H1 (cell line): ENCODE data around the gene SLIT2. TPM values are rescaled to one million over a fixed set of nuclear protein-coding genes. Genes with fewer than 3 reads are reported as not detected.

Experiments used
- ATF2 ChIP-seq: IDR thresholded peaks from 2 replicates; pipeline ENCODE4 v1.6.1; 2012; ENCODE audit warnings: low read length, inconsistent platforms
- ATF3 ChIP-seq: IDR thresholded peaks from 2 replicates; pipeline ENCODE4 v1.6.1; 2011; ENCODE audit warnings: low read depth, mild to moderate bottlenecking, low read length; ENCODE audit not compliant: insufficient read depth
- BACH1 ChIP-seq: IDR thresholded peaks from 2 replicates; pipeline ENCODE4 v1.6.1; 2012; ENCODE audit warnings: low read length, improper control_type of control experiment
- CHD1 ChIP-seq: IDR thresholded peaks from 2 replicates; pipeline ENCODE4 v1.6.1; 2012; ENCODE audit warnings: low read depth, low read length, improper control_type of control experiment
- CHD2 ChIP-seq: IDR thresholded peaks from 2 replicates; pipeline ENCODE4 v1.6.1; 2012; ENCODE audit warnings: low read length, improper control_type of control experiment
- CREB1 ChIP-seq: IDR thresholded peaks from 2 replicates; pipeline ENCODE4 v1.6.1; 2012; ENCODE audit warnings: inconsistent platforms
- E2F6 ChIP-seq: IDR thresholded peaks from 2 replicates; pipeline ENCODE4 v1.6.1; 2012; ENCODE audit warnings: inconsistent platforms
- EGR1 ChIP-seq: IDR thresholded peaks from 2 replicates; pipeline ENCODE4 v1.6.1; 2011; ENCODE audit warnings: low read depth, low read length, borderline replicate concordance
- GABPA ChIP-seq: IDR thresholded peaks from 2 replicates; pipeline ENCODE4 v1.6.1; 2011; ENCODE audit warnings: mild to moderate bottlenecking, low read length, moderate library complexity, borderline replicate concordance; ENCODE audit not compliant: insufficient read depth
- MAFK ChIP-seq: IDR thresholded peaks from 2 replicates; pipeline ENCODE4 v1.6.1; 2012; ENCODE audit warnings: low read depth, mild to moderate bottlenecking, improper control_type of control experiment, low read length
- MAX ChIP-seq: IDR thresholded peaks from 2 replicates; pipeline ENCODE4 v1.6.1; 2012; ENCODE audit warnings: inconsistent platforms
- NANOG ChIP-seq: IDR thresholded peaks from 2 replicates; pipeline ENCODE4 v1.6.1; 2011; ENCODE audit warnings: low read length, low read depth, mild to moderate bottlenecking, inconsistent platforms; ENCODE audit not compliant: insufficient read depth, poor library complexity, severe bottlenecking
- PHF8 ChIP-seq: fragments of 200-600 bp; sonication (generic); conservative IDR thresholded peaks from 2 replicates; pipeline ENCODE4 v1.7.1; 2012; ENCODE audit warnings: low read depth, mild to moderate bottlenecking, inconsistent platforms, low read length, moderate library complexity
- POLR2AphosphoS5 ChIP-seq: IDR thresholded peaks from 2 replicates; pipeline ENCODE4 v1.6.1; 2011; ENCODE audit warnings: low read depth, low read length
- RBBP5 ChIP-seq: IDR thresholded peaks from 2 replicates; pipeline ENCODE4 v1.7.1; 2012; ENCODE audit warnings: low read depth, mild to moderate bottlenecking, inconsistent platforms, low read length, moderate library complexity, borderline replicate concordance
- RFX5 ChIP-seq: IDR thresholded peaks from 2 replicates; pipeline ENCODE4 v1.6.1; 2011; ENCODE audit warnings: low read depth, low read length, improper control_type of control experiment, borderline replicate concordance
- SAP30 ChIP-seq: fragments of 300-600 bp; sonication (generic); IDR thresholded peaks from 2 replicates; pipeline ENCODE4 v1.7.1; 2012; ENCODE audit warnings: low read length, moderate library complexity, mild to moderate bottlenecking, inconsistent platforms; ENCODE audit not compliant: insufficient read depth, insufficient replicate concordance
- SP4 ChIP-seq: IDR thresholded peaks from 2 replicates; pipeline ENCODE4 v1.6.1; 2012; ENCODE audit warnings: low read length, inconsistent platforms
- TAF7 ChIP-seq: optimal IDR thresholded peaks from 2 replicates; pipeline ENCODE3; 2011; ENCODE audit warnings: low read depth, mild to moderate bottlenecking, inconsistent platforms, low read length, moderate library complexity, borderline replicate concordance
- USF2 ChIP-seq: IDR thresholded peaks from 2 replicates; pipeline ENCODE4 v1.6.1; 2011; ENCODE audit warnings: low read length, improper control_type of control experiment
- ZNF274 ChIP-seq: IDR thresholded peaks from 2 replicates; pipeline ENCODE4 v1.7.0; 2012; ENCODE audit warnings: low read length, borderline replicate concordance; ENCODE audit errors: extremely low read depth
- polyA plus RNA-seq, 7 experiments: library from polyadenylated mRNA; depleted of rRNA in 3 of 7; stranded (reverse) in 5 of 7; unstranded in 2 of 7; fragments of >200 nt in 5 of 7; fragments of 200-250 nt in 2 of 7; gene quantifications; 1 replicate in 5 of 7; 2 replicates in 1 of 7; 4 replicates in 1 of 7; pipeline versions ENCODE4 v1.2.1 to v1.2.3, GENCODE V29; 2011 to 2013; ENCODE audit warnings: missing spikeins in 2 of 7, mixed read lengths in 2 of 7
- total RNA-seq: library from RNA; stranded (reverse); fragmentation: NEBNext Ultra II Directional; extraction: Animal tissue kit (Norgen Biotek cat#: 25700); gene quantifications from 2 replicates; pipeline ENCODE4 v1.2.1, GENCODE V29; 2021

Gene SLIT2
- total and polyA plus RNA-seq, 2 of the 8 experiments (the other 6 are each of a cell fraction or from before 2014, with no cell fraction given) = 2.0 to 13.7 TPM

- TF ChIP-seq NANOG (no peak), SAP30 (peak; percentile 22), ATF3 (no peak), ZNF274 (no peak), GABPA (no peak), TAF7 (no peak), MAX (peak; percentile 86), BACH1 (no peak), CHD1 (no peak), RBBP5 (no peak), CHD2 (no peak), USF2 (no peak), RFX5 (no peak), EGR1 (no peak), SP4 (no peak), ATF2 (no peak), CREB1 (no peak), E2F6 (peak; percentile 95), PHF8 (no peak), POLR2AphosphoS5 (no peak), MAFK (no peak)
Observed at GRCh38 chr4:20252656-20253282, 1.1 kb downstream of the SLIT2 start (continued).
